HepG2 (cell line): ENCODE measurements around the gene DENND4C. TPM values are rescaled to one million over a fixed set of nuclear protein-coding genes. Genes with fewer than 3 reads are reported as not detected.

Experiments used
- ATAC-seq: fragments of 200-7000 bp; cut with Tn5 transposase; 3 replicates; pipeline ENCODE4 v1.9.1; 2020; ENCODE audit warnings: mild to moderate bottlenecking, moderate library complexity
- BruUV-seq: library from RNA; stranded (reverse); fragments of 400-500 nt; replicated peaks from 2 replicates; lab custom pipeline; 2021; lab: Mats Ljungman, UMichigan
- CTCF ChIA-PET: fragments of 300-600 bp; formaldehyde crosslinking; extraction: SDS; loops from one replicate; lab custom pipeline; 2021; ENCODE audit warnings: low total read pairs, inconsistent platforms, low intra/inter-chr PET ratio; lab: Yijun Ruan, JAX
- POLR2A ChIA-PET: fragments of 350-600 bp; sonication (Branson Sonifier 250); formaldehyde crosslinking; loops from one replicate; lab custom pipeline; 2020; ENCODE audit warnings: antibody characterized with exemption, inconsistent platforms; lab: Yijun Ruan, JAX
- DNase-seq: peaks from one replicate; pipeline ENCODE4 v3.0.0-alpha.2; 2015; ENCODE audit warnings: low spot score
- FAIRE-seq: peaks from 3 replicates; lab custom pipeline; 2011; peaks lifted over from hg19 to GRCh38; lab: Jason Lieb, UNC
- H2AFZ ChIP-seq: one replicate; pipeline ENCODE4 v1.6.1; 2011; ENCODE audit warnings: low read length, inconsistent platforms
- H3K27ac ChIP-seq: fragments of 300-600 bp; 3 replicates; pipeline ENCODE4 v1.8.0; 2011; ENCODE audit warnings: mixed run types, mild to moderate bottlenecking, mixed read lengths, low read length, inconsistent platforms; ENCODE audit not compliant: insufficient read depth; ENCODE audit errors: extremely low read length
- H3K27me3 ChIP-seq, 2 experiments: fragments of 200-600 bp in 1 of 2; 2 replicates in 1 of 2; 3 replicates in 1 of 2; pipeline versions ENCODE4 v1.6.0 to v1.8.0; 2011; ENCODE audit warnings: low read length in 2 of 2, mild to moderate bottlenecking in 2 of 2, moderate library complexity in 2 of 2, inconsistent platforms in 1 of 2; ENCODE audit not compliant: insufficient read depth in 2 of 2, control insufficient read depth in 1 of 2
- H3K36me3 ChIP-seq, 2 experiments: fragments of 200-600 bp in 1 of 2; replicated peaks in 1 of 2; 2 replicates in 1 of 2; 3 replicates in 1 of 2; pipeline versions ENCODE4 v1.5.1 to v1.8.0; 2011; ENCODE audit warnings: low read length in 2 of 2, inconsistent platforms in 1 of 2; ENCODE audit not compliant: insufficient read depth in 2 of 2, control insufficient read depth in 1 of 2
- H3K4me1 ChIP-seq: 2 replicates; pipeline ENCODE4 v1.5.1; 2012; ENCODE audit warnings: low read length, inconsistent platforms; ENCODE audit not compliant: insufficient read depth
- H3K4me2 ChIP-seq: 2 replicates; pipeline ENCODE4 v1.6.0; 2011; ENCODE audit warnings: low read depth, low read length, inconsistent platforms
- H3K4me3 ChIP-seq, 3 experiments: fragments of 200-600 bp in 1 of 3; sonication (generic), shearing (Covaris generic) in 1 of 3; replicated peaks in 1 of 3; 2 replicates each; pipeline ENCODE4 v1.5.1; 2011 to 2016; ENCODE audit warnings: low read length in 3 of 3, inconsistent platforms in 2 of 3, low read depth in 2 of 3, mild to moderate bottlenecking in 2 of 3, control low read depth in 1 of 3, mixed read lengths in 1 of 3; ENCODE audit not compliant: insufficient read depth in 1 of 3
- H3K79me2 ChIP-seq: one replicate; pipeline ENCODE4 v1.6.1; 2011; ENCODE audit warnings: low read length, inconsistent platforms; ENCODE audit not compliant: insufficient read depth
- H3K9ac ChIP-seq: 2 replicates; pipeline ENCODE4 v1.6.0; 2011; ENCODE audit warnings: mild to moderate bottlenecking, low read depth, low read length, inconsistent platforms; ENCODE audit not compliant: insufficient read depth
- H3K9me3 ChIP-seq: 2 replicates; pipeline ENCODE4 v1.5.1; 2012; ENCODE audit warnings: mild to moderate bottlenecking, low read length
- H4K20me1 ChIP-seq: 2 replicates; pipeline ENCODE4 v1.6.0; 2011; ENCODE audit warnings: inconsistent platforms, mild to moderate bottlenecking, low read length, moderate library complexity; ENCODE audit not compliant: insufficient read depth
- AHR ChIP-seq: IDR thresholded peaks from 2 replicates; pipeline ENCODE4 v1.6.1; 2018; ENCODE audit warnings: missing genetic modification reagents, missing compliant biosample characterization
- ATF7-NPFF ChIP-seq: sonication (generic); formaldehyde crosslinking; IDR thresholded peaks from 2 replicates; pipeline ENCODE4 v1.8.1; 2023; ENCODE audit warnings: mild to moderate bottlenecking, low read depth, missing genetic modification reagents, moderate library complexity
- CEBPB ChIP-seq: IDR thresholded peaks from 2 replicates; pipeline ENCODE4 v1.6.1; 2011; ENCODE audit warnings: low read depth, low read length, improper control_type of control experiment, borderline replicate concordance
- IRX3 ChIP-seq: sonication (generic); formaldehyde crosslinking; IDR thresholded peaks from 2 replicates; pipeline ENCODE4 v1.8.1; 2023; ENCODE audit warnings: mild to moderate bottlenecking, low read depth, missing genetic modification reagents, borderline replicate concordance
- KAT2B ChIP-seq: fragments of 150-350 bp; IDR thresholded peaks from 2 replicates; pipeline ENCODE4 v1.6.1; 2014; ENCODE audit warnings: low read depth, low read length, borderline replicate concordance
- POLR2AphosphoS2 ChIP-seq: IDR thresholded peaks from 2 replicates; pipeline ENCODE4 v1.6.1; 2011; ENCODE audit warnings: low read depth, low read length, improper control_type of control experiment
- ZKSCAN8 ChIP-seq: IDR thresholded peaks from 2 replicates; pipeline ENCODE4 v1.6.1; 2016; ENCODE audit warnings: borderline replicate concordance, missing genetic modification reagents, missing compliant biosample characterization
- ZNF10 ChIP-seq: sonication (generic); formaldehyde crosslinking; IDR thresholded peaks from 2 replicates; pipeline ENCODE4 v1.4.0; 2020; ENCODE audit warnings: mild to moderate bottlenecking, low read depth, missing genetic modification reagents, borderline replicate concordance
- ZNF101 ChIP-seq: sonication (generic); formaldehyde crosslinking; IDR thresholded peaks from 2 replicates; pipeline ENCODE4 v1.4.0; 2020; ENCODE audit warnings: mild to moderate bottlenecking, low read depth, missing genetic modification reagents, borderline replicate concordance
- ZNF44 ChIP-seq: sonication (generic); formaldehyde crosslinking; IDR thresholded peaks from 2 replicates; pipeline ENCODE4 v1.5.1; 2020; ENCODE audit warnings: mild to moderate bottlenecking, missing genetic modification reagents
- ZNF777 ChIP-seq: sonication (generic); formaldehyde crosslinking; IDR thresholded peaks from 2 replicates; pipeline ENCODE4 v1.4.0; 2020; ENCODE audit warnings: missing genetic modification reagents
- WGBS: methylation state at CpG from one replicate; pipeline ENCODE4 v1.1.6; 2017; ENCODE audit warnings: low lambda C conversion rate; 5-methylcytosine and 5-hydroxymethylcytosine counted together
- in situ Hi-C: cut with HindIII; loops from 2 replicates; pipeline ENCODE4 v1.10.0; 2017; ENCODE audit warnings: low pct_unique_long_range_greater_than_20kb; ENCODE audit not compliant: extremely low pct_ligation_motif_present
- intact Hi-C: fragments of 100-400 bp; cut with micrococcal nuclease; formaldehyde crosslinking; loops from one replicate; pipeline ENCODE4 v1.10.0; 2022; ENCODE audit not compliant: unreplicated experiment
- polyA plus RNA-seq, 8 experiments: library from polyadenylated mRNA; depleted of rRNA in 3 of 8; stranded (reverse) in 7 of 8; unstranded in 1 of 8; fragments of >200 nt; fragmentation: Illumina TruSeq in 4 of 8; extraction: Trizol in 4 of 8; gene quantifications; 2 replicates each; pipeline versions ENCODE4 v1.2.1 to v1.2.3, GENCODE V29; 2011 to 2016; ENCODE audit warnings: low read depth in 4 of 8, missing spikeins in 1 of 8, mixed read lengths in 1 of 8; ENCODE audit not compliant: insufficient read depth in 1 of 8
- total RNA-seq, 5 experiments: library from RNA; depleted of rRNA; stranded (reverse); fragments of >200 nt; fragmentation: Illumina TruSeq; extraction: Trizol; gene quantifications; 2 replicates each; pipeline ENCODE4 v1.2.3, GENCODE V29; 2016; ENCODE audit warnings: low read depth in 1 of 5
- TF ChIP-seq, protein P1 (sequence below): sonication (generic); formaldehyde crosslinking; IDR thresholded peaks from 2 replicates; pipeline ENCODE4 v1.4.0; 2020; ENCODE audit warnings: missing genetic modification reagents
- TF ChIP-seq, protein P2 (sequence below): sonication (generic); formaldehyde crosslinking; IDR thresholded peaks from 2 replicates; pipeline ENCODE4 v1.8.1; 2023; ENCODE audit warnings: mild to moderate bottlenecking, missing genetic modification reagents

Gene DENND4C
- total and polyA plus RNA-seq, 2 of the 13 experiments (the other 11 are each of a cell fraction or from before 2014, with no cell fraction given) = 19.1 to 27.2 TPM

GRCh38 chr9:19410594-19410993 is 180.1 kb downstream of the DENND4C start:
- no TSS peak for BruUV-seq

DNA sequence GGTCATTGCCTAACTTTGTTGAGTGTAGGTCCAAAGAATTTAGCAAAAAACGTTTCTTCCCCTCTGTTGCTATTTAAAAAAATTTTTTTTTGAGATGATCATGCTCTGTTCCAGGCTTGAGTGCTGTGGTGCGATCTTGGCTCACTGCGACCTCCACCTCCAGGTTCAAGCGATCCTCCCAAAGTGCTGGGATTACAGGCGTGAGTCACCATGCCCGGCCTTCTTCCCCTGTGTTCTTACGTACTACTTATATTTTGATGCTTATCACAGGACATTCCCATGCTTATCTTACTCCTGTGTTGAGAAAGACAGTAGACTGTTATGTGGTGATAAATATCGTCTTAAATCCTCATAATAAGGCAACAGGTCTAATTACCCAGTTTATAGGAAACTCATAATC is 180.8 kb downstream of the DENND4C start:
- CTCF ChIA-PET = no interaction called here
- Histone ChIP-seq H3K4me1 (peaks cover 33% of the 10 kb centered on the region), H3K9ac (no peak overlapping the region), H3K4me2 (no peak overlapping the region), H3K4me3 (no peak overlapping the region), H3K27ac (no peak overlapping the region), H3K79me2 (no peaks in the 10 kb centered on the region), H2AFZ (no peak overlapping the region), H3K9me3 (no peaks in the 10 kb centered on the region), H4K20me1 (no peaks in the 10 kb centered on the region), H3K27me3 (no peaks in the 10 kb centered on the region; a peak in 2 of 5 replicates), H3K36me3 (no peaks in the 10 kb centered on the region)
- POLR2A ChIA-PET = no interaction called here
- no TSS peak for BruUV-seq
- in situ Hi-C loops = no loop called here
- DNase-seq = no peak
- intact Hi-C loops = no loop called here
- WGBS = 89% methylated on average over 8 of the region's 8 CpGs
- no peak for FAIRE-seq
- no peak for ATAC-seq
- no peak for TF ChIP-seq ZNF101
- TF ChIP-seq AHR = no peak
- TF ChIP-seq, protein P1, sequence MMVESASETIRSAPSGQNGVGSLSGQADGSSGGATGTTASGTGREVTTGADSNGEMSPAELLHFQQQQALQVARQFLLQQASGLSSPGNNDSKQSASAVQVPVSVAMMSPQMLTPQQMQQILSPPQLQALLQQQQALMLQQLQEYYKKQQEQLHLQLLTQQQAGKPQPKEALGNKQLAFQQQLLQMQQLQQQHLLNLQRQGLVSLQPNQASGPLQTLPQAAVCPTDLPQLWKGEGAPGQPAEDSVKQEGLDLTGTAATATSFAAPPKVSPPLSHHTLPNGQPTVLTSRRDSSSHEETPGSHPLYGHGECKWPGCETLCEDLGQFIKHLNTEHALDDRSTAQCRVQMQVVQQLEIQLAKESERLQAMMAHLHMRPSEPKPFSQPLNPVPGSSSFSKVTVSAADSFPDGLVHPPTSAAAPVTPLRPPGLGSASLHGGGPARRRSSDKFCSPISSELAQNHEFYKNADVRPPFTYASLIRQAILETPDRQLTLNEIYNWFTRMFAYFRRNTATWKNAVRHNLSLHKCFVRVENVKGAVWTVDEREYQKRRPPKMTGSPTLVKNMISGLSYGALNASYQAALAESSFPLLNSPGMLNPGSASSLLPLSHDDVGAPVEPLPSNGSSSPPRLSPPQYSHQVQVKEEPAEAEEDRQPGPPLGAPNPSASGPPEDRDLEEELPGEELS = no peak
- TF ChIP-seq ATF7-NPFF (CRISPR knock-in tag) = no peak
- no peak for TF ChIP-seq KAT2B
- no peak for TF ChIP-seq ZNF777 (CRISPR knock-in tag)
- TF ChIP-seq ZNF10 (CRISPR knock-in tag) = no peak
- TF ChIP-seq ZNF44 (CRISPR knock-in tag) = no peak
- no peak for TF ChIP-seq POLR2AphosphoS2
- TF ChIP-seq, protein P2, sequence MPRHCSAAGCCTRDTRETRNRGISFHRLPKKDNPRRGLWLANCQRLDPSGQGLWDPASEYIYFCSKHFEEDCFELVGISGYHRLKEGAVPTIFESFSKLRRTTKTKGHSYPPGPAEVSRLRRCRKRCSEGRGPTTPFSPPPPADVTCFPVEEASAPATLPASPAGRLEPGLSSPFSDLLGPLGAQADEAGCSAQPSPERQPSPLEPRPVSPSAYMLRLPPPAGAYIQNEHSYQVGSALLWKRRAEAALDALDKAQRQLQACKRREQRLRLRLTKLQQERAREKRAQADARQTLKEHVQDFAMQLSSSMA (CRISPR knock-in tag) = no peak

More at GRCh38 chr9:19410594-19410993, 180.1 kb downstream of the DENND4C start:
- Histone ChIP-seq H3K9me3 (no peaks in the 10 kb centered on the region), H3K9ac (no peak overlapping the region), H4K20me1 (no peaks in the 10 kb centered on the region), H3K79me2 (no peaks in the 10 kb centered on the region), H3K4me1 (peaks cover 34% of the 10 kb centered on the region), H3K27me3 (no peaks in the 10 kb centered on the region; a peak in 2 of 5 replicates), H3K4me2 (peak overlapping the region; percentile 92; the same call in 1 of the 2 replicates), H3K4me3 (no peak overlapping the region), H3K27ac (no peak overlapping the region), H3K36me3 (no peaks in the 10 kb centered on the region), H2AFZ (no peak overlapping the region)
- FAIRE-seq = no peak
- intact Hi-C loops (no loop called here), in situ Hi-C loops (no loop called here)
- POLR2A ChIA-PET = interaction anchor here (2.1 kb wide), 1 partner anchor 31 kb away, joined by 9 read pairs; the partner anchor contains the start of gene RPS6
- CTCF ChIA-PET = no interaction called here
- no peak for DNase-seq
- WGBS = 100% methylated on average over 2 of the region's 2 CpGs
- TF ChIP-seq ZKSCAN8 (CRISPR knock-in tag) (peak; percentile 97), IRX3 (CRISPR knock-in tag) (no peak), CEBPB (peak; percentile 37; the same call in 1 of the 2 replicates)
- ATAC-seq = no peak
